HEK293 (cell line): ENCODE results near the gene SLC1A3.

Experiments used
- CTCF ChIA-PET: fragments of 350-600 bp; formaldehyde crosslinking; extraction: SDS; loops from one replicate; lab custom pipeline; 2021; ENCODE audit warnings: antibody characterized with exemption; lab: Yijun Ruan, JAX
- POLR2A ChIA-PET: fragments of 300-600 bp; formaldehyde crosslinking; extraction: SDS; loops from one replicate; lab custom pipeline; 2020; ENCODE audit warnings: antibody characterized with exemption, inconsistent platforms; lab: Yijun Ruan, JAX
- H3K27ac ChIP-seq: fragments of 200-500 bp; sonication (Bioruptor generic); 2 replicates; pipeline ENCODE4 v1.5.1; 2014; ENCODE audit warnings: low read depth, low read length, control low read depth, inconsistent platforms; ENCODE audit errors: extremely low read depth
- H3K36me3 ChIP-seq, 2 experiments: fragments of 200-500 bp in 1 of 2; sonication (Bioruptor generic) in 1 of 2; 1 replicate in 1 of 2; 2 replicates in 1 of 2; pipeline ENCODE4 v1.5.1; 2014 to 2017; ENCODE audit warnings: inconsistent platforms in 2 of 2, low read length in 2 of 2; ENCODE audit not compliant: control insufficient read depth in 2 of 2, insufficient read depth in 1 of 2
- H3K4me1 ChIP-seq: fragments of 200-500 bp; sonication (Bioruptor generic); 2 replicates; pipeline ENCODE4 v1.5.1; 2014; ENCODE audit warnings: mild to moderate bottlenecking, low read length, inconsistent platforms; ENCODE audit not compliant: control insufficient read depth, insufficient read depth
- H3K4me3 ChIP-seq: 2 replicates; pipeline ENCODE4 v1.5.1; 2011; ENCODE audit warnings: low read depth, mild to moderate bottlenecking, control low read depth, low read length, moderate library complexity
- H3K9me3 ChIP-seq: fragments of 200-500 bp; sonication (Bioruptor generic); 2 replicates; pipeline ENCODE4 v1.5.1; 2014; ENCODE audit warnings: low read depth, low read length, inconsistent platforms; ENCODE audit not compliant: control insufficient read depth, insufficient read depth
- HOXC10 ChIP-seq: sonication (generic); formaldehyde crosslinking; IDR thresholded peaks from 2 replicates; pipeline ENCODE4 v1.8.1; 2023; ENCODE audit warnings: mild to moderate bottlenecking, missing genetic modification reagents
- KLF8 ChIP-seq: fragments of 450-650 bp; formaldehyde crosslinking; IDR thresholded peaks from 2 replicates; pipeline ENCODE4 v1.5.1; 2016; ENCODE audit warnings: missing biosample characterization, missing genetic modification characterization
- SP2 ChIP-seq: fragments of 450-650 bp; formaldehyde crosslinking; IDR thresholded peaks from 2 replicates; pipeline ENCODE4 v1.5.1; 2016; ENCODE audit warnings: missing biosample characterization, missing genetic modification characterization
- YY2 ChIP-seq: fragments of 450-650 bp; formaldehyde crosslinking; IDR thresholded peaks from 2 replicates; pipeline ENCODE4 v1.5.1; 2016; ENCODE audit warnings: missing biosample characterization, missing genetic modification characterization
- ZBTB1 ChIP-seq: fragments of 450-650 bp; formaldehyde crosslinking; IDR thresholded peaks from 2 replicates; pipeline ENCODE4 v1.5.1; 2016; ENCODE audit warnings: missing biosample characterization, missing genetic modification characterization
- ZBTB10 ChIP-seq: fragments of 450-650 bp; formaldehyde crosslinking; IDR thresholded peaks from 2 replicates; pipeline ENCODE4 v1.5.1; 2016; ENCODE audit warnings: missing biosample characterization, missing genetic modification characterization
- ZEB2 ChIP-seq: fragments of 450-650 bp; formaldehyde crosslinking; IDR thresholded peaks from 2 replicates; pipeline ENCODE4 v1.5.1; 2016; ENCODE audit warnings: missing biosample characterization, missing genetic modification characterization
- ZNF132 ChIP-seq: fragments of 450-650 bp; formaldehyde crosslinking; IDR thresholded peaks from 2 replicates; pipeline ENCODE4 v1.5.1; 2017; ENCODE audit warnings: missing biosample characterization, missing genetic modification characterization, borderline replicate concordance
- ZNF157 ChIP-seq: fragments of 450-650 bp; formaldehyde crosslinking; IDR thresholded peaks from 2 replicates; pipeline ENCODE4 v1.5.1; 2016; ENCODE audit warnings: missing biosample characterization, missing genetic modification characterization
- ZNF292 ChIP-seq: fragments of 450-650 bp; formaldehyde crosslinking; IDR thresholded peaks from 2 replicates; pipeline ENCODE4 v1.5.1; 2016; ENCODE audit warnings: low read depth, missing biosample characterization, missing genetic modification characterization, borderline replicate concordance
- ZNF341 ChIP-seq: fragments of 450-650 bp; formaldehyde crosslinking; IDR thresholded peaks from 2 replicates; pipeline ENCODE4; 2016; ENCODE audit warnings: low read depth, missing biosample characterization, missing genetic modification characterization
- ZNF426 ChIP-seq: fragments of 450-650 bp; formaldehyde crosslinking; IDR thresholded peaks from 2 replicates; pipeline ENCODE4 v1.5.1; 2017; ENCODE audit warnings: missing biosample characterization, missing genetic modification characterization, mild to moderate bottlenecking, inconsistent platforms, moderate library complexity
- ZNF521 ChIP-seq: fragments of 450-650 bp; formaldehyde crosslinking; IDR thresholded peaks from 2 replicates; pipeline ENCODE4 v1.5.1; 2017; ENCODE audit warnings: missing biosample characterization, mild to moderate bottlenecking, missing genetic modification characterization
- ZNF555 ChIP-seq: fragments of 450-650 bp; formaldehyde crosslinking; conservative IDR thresholded peaks from 2 replicates; pipeline ENCODE4 v1.5.1; 2017; ENCODE audit warnings: missing biosample characterization, mild to moderate bottlenecking, missing genetic modification characterization, inconsistent platforms
- ZNF558 ChIP-seq: fragments of 450-650 bp; formaldehyde crosslinking; IDR thresholded peaks from 2 replicates; pipeline ENCODE4 v1.5.1; 2016; ENCODE audit warnings: missing biosample characterization, missing genetic modification characterization
- ZNF580 ChIP-seq: fragments of 450-650 bp; formaldehyde crosslinking; IDR thresholded peaks from 2 replicates; pipeline ENCODE4 v1.5.1; 2016; ENCODE audit warnings: missing biosample characterization, missing genetic modification characterization
- ZNF624 ChIP-seq: fragments of 450-650 bp; formaldehyde crosslinking; IDR thresholded peaks from 2 replicates; pipeline ENCODE4 v1.5.1; 2017; ENCODE audit warnings: missing biosample characterization, missing genetic modification characterization
- ZNF639 ChIP-seq: fragments of 450-650 bp; formaldehyde crosslinking; IDR thresholded peaks from 2 replicates; pipeline ENCODE4 v1.5.1; 2016; ENCODE audit warnings: missing biosample characterization, missing genetic modification characterization
- ZNF660 ChIP-seq: fragments of 450-650 bp; IDR thresholded peaks from 2 replicates; pipeline ENCODE4 v1.5.1; 2018; ENCODE audit warnings: missing biosample characterization, mild to moderate bottlenecking, missing genetic modification characterization
- ZNF664 ChIP-seq: fragments of 450-650 bp; formaldehyde crosslinking; IDR thresholded peaks from 2 replicates; pipeline ENCODE4 v1.5.1; 2016; ENCODE audit warnings: missing biosample characterization, missing genetic modification characterization
- ZNF692 ChIP-seq: fragments of 450-650 bp; formaldehyde crosslinking; IDR thresholded peaks from 2 replicates; pipeline ENCODE4 v1.5.1; 2016; ENCODE audit warnings: missing biosample characterization, missing genetic modification characterization
- ZNF701 ChIP-seq: fragments of 450-650 bp; formaldehyde crosslinking; IDR thresholded peaks from 2 replicates; pipeline ENCODE4 v1.5.1; 2016; ENCODE audit warnings: missing biosample characterization, missing genetic modification characterization
- ZNF777 ChIP-seq: fragments of 450-650 bp; formaldehyde crosslinking; IDR thresholded peaks from 2 replicates; pipeline ENCODE4 v1.5.1; 2017; ENCODE audit warnings: missing biosample characterization, missing genetic modification characterization, borderline replicate concordance
- ZNF843 ChIP-seq: fragments of 450-650 bp; formaldehyde crosslinking; IDR thresholded peaks from 2 replicates; pipeline ENCODE4 v1.5.1; 2016; ENCODE audit warnings: missing biosample characterization, missing genetic modification characterization

Gene SLC1A3

GRCh38 chr5:36661456-36662220 lies 55.2 kb downstream of the SLC1A3 start (continued):
- TF ChIP-seq ZNF660 (tag by site-specific recombination) (no peak), YY2 (tag by site-specific recombination) (no peak), ZNF558 (no peak), ZNF157 (tag by site-specific recombination) (no peak), KLF8 (tag by site-specific recombination) (no peak), ZEB2 (no peak)
- TF ChIP-seq, all 188 proteins: peak for 0

- no peak overlapping the region for H3K27ac ChIP-seq
- H3K4me1 ChIP-seq, result peaks cover 9% of the 10 kb centered on the region
- TF ChIP-seq ZNF701 (no peak), ZNF555 (tag by site-specific recombination) (no peak), ZNF664 (no peak), ZNF132 (tag by site-specific recombination) (no peak), ZNF639 (tag by site-specific recombination) (no peak), SP2 (tag by site-specific recombination) (no peak), ZNF692 (tag by site-specific recombination) (no peak), ZBTB10 (no peak), HOXC10 (CRISPR knock-in tag) (no peak), KLF8 (tag by site-specific recombination) (no peak), ZNF341 (tag by site-specific recombination) (no peak), ZNF843 (tag by site-specific recombination) (no peak), ZNF777 (tag by site-specific recombination) (no peak), ZBTB1 (tag by site-specific recombination) (no peak), ZNF580 (no peak), ZNF521 (no peak), ZNF426 (tag by site-specific recombination) (no peak), ZNF624 (tag by site-specific recombination) (no peak), ZNF292 (tag by site-specific recombination) (no peak)
- TF ChIP-seq, all 188 proteins: peak for 0
- Histone ChIP-seq H3K9me3 (no peaks in the 10 kb centered on the region), H3K36me3 (no peaks in the 10 kb centered on the region; a peak in 1 of 3 replicates), H3K4me3 (no peak overlapping the region)
- ChIA-PET POLR2A (no interaction called here), CTCF (no interaction called here)
Measured at GRCh38 chr5:36662291-36662851, 56.0 kb downstream of the SLC1A3 start.
